ENCODE data around the gene CABP4. TPM values are rescaled to one million over a fixed set of nuclear protein-coding genes. Genes with fewer than 3 reads are reported as not detected.

The CABP4 gene
- total RNA-seq, 1 donor from 2014 or later, result 0.98 TPM

- H3K27ac ChIP-seq, result no peak overlapping the region
- peaks cover 16% of the 10 kb centered on the region for H3K4me1 ChIP-seq
- no peak overlapping the region for H3K4me3 ChIP-seq
- TF ChIP-seq CTCF (IDR thresholded peaks at IDR 0.05) (no peak), POLR2AphosphoS5 (IDR thresholded peaks at IDR 0.05; ENCODE audit: insufficient read depth in 1 of 2, low read depth in 1 of 2) (no peak), POLR2A (IDR thresholded peaks at IDR 0.05) (no peak)
- H3K9me3 ChIP-seq, result no peaks in the 10 kb centered on the region
- peaks cover 5% of the 10 kb centered on the region for H3K27me3 ChIP-seq
- no peaks in the 10 kb centered on the region for H3K36me3 ChIP-seq
- DNase-seq (ENCODE audit: extremely low spot score in 2 of 2), result no peak
- intact Hi-C loops (cut with DNase I), result no loop called here
Observed at GRCh38 chr11:67410984-67411784, 44.0 kb upstream of the CABP4 start.

- no peaks in the 10 kb centered on the region for H3K9me3 ChIP-seq
- no peak overlapping the region for H3K4me3 ChIP-seq
- DNase-seq (ENCODE audit: extremely low spot score in 2 of 2), result no peak
- H3K36me3 ChIP-seq, result no peaks in the 10 kb centered on the region
- intact Hi-C loops (cut with DNase I), result no loop called here
- H3K27ac ChIP-seq, result no peak overlapping the region
- peaks cover 5% of the 10 kb centered on the region for H3K27me3 ChIP-seq
- peaks cover 22% of the 10 kb centered on the region for H3K4me1 ChIP-seq
- TF ChIP-seq POLR2A (IDR thresholded peaks at IDR 0.05), result no peak
- no peak for TF ChIP-seq CTCF (IDR thresholded peaks at IDR 0.05)
- TF ChIP-seq POLR2AphosphoS5 (IDR thresholded peaks at IDR 0.05; ENCODE audit: insufficient read depth in 1 of 2, low read depth in 1 of 2), result no peak
Observed at GRCh38 chr11:67411785-67412152, 43.4 kb upstream of the CABP4 start.

GRCh38 chr11:67412495-67413179, 42.5 kb upstream of the CABP4 start:
- Histone ChIP-seq H3K27ac (no peak overlapping the region), H3K27me3 (peaks cover 5% of the 10 kb centered on the region), H3K9me3 (no peaks in the 10 kb centered on the region), H3K36me3 (no peaks in the 10 kb centered on the region), H3K4me1 (peaks cover 30% of the 10 kb centered on the region), H3K4me3 (no peak overlapping the region)
- no peak for DNase-seq (ENCODE audit: extremely low spot score in 2 of 2)
- TF ChIP-seq POLR2A (IDR thresholded peaks at IDR 0.05) (no peak), CTCF (IDR thresholded peaks at IDR 0.05) (no peak), POLR2AphosphoS5 (IDR thresholded peaks at IDR 0.05; ENCODE audit: insufficient read depth in 1 of 2, low read depth in 1 of 2) (no peak)
- intact Hi-C loops (cut with DNase I), result no loop called here

GRCh38 chr11:67413266-67413849, 41.8 kb upstream of the CABP4 start:
- TF ChIP-seq CTCF (IDR thresholded peaks at IDR 0.05) (no peak), POLR2AphosphoS5 (IDR thresholded peaks at IDR 0.05; ENCODE audit: insufficient read depth in 1 of 2, low read depth in 1 of 2) (no peak), POLR2A (IDR thresholded peaks at IDR 0.05) (no peak)
- no peaks in the 10 kb centered on the region for H3K36me3 ChIP-seq
- no peaks in the 10 kb centered on the region for H3K9me3 ChIP-seq
- intact Hi-C loops (cut with DNase I), result no loop called here
- peaks cover 5% of the 10 kb centered on the region for H3K27me3 ChIP-seq
- DNase-seq (ENCODE audit: extremely low spot score in 2 of 2), result no peak
- H3K27ac ChIP-seq, result no peak overlapping the region
- H3K4me3 ChIP-seq, result no peak overlapping the region
- H3K4me1 ChIP-seq, result peaks cover 37% of the 10 kb centered on the region
